HG02884 (cell line): ENCODE data around the gene TECPR1.
"Not testable (repeated sequence)": the region's sequence is repeated elsewhere in the genome, so short reads cannot be mapped to it uniquely, and the experiment has no call there.

Source experiments
- ATAC-seq: cut with Tn5 transposase; IDR thresholded peaks from one replicate; pipeline ENCODE4 v1.9.1; 2021; ENCODE audit warnings: mild to moderate bottlenecking, moderate library complexity; ENCODE audit not compliant: unreplicated experiment

TECPR1 gene

DNA sequence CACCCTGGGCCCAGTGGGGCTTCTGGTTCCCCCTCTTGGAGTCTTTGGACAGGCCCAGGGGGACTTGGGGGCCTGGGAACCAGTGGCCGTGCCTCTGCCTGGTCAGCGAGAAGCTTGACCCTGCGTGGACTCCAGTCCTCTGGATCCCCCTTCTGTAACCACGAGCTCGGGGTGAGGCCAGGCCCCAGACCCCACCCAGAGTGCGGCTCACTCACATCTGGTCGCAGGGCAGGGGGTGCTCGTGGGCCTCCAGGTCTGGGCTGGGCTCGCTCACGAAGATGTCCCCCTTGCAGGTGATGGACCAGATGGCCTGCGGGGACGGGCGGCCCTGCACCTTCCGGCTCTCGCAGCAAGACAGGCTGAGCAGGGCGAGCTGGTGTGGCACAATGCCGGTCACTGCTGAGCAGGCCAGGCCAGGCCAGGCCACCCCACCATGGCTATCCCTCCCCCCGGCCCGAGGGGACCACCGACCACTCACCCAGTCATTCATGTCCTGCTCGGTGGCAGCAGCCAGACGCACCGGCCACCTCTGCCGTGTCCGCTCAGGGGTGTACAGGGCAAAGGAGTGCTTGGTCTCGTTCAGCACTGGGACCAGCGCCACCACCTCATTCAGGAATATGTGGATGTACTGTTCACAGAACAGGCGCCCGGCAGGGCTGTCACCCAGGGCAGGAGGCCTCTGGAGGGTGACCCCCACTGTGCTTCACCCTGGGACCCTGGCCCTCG, 21.1 kb downstream of the TECPR1 start:
- ATAC-seq: no peak

DNA sequence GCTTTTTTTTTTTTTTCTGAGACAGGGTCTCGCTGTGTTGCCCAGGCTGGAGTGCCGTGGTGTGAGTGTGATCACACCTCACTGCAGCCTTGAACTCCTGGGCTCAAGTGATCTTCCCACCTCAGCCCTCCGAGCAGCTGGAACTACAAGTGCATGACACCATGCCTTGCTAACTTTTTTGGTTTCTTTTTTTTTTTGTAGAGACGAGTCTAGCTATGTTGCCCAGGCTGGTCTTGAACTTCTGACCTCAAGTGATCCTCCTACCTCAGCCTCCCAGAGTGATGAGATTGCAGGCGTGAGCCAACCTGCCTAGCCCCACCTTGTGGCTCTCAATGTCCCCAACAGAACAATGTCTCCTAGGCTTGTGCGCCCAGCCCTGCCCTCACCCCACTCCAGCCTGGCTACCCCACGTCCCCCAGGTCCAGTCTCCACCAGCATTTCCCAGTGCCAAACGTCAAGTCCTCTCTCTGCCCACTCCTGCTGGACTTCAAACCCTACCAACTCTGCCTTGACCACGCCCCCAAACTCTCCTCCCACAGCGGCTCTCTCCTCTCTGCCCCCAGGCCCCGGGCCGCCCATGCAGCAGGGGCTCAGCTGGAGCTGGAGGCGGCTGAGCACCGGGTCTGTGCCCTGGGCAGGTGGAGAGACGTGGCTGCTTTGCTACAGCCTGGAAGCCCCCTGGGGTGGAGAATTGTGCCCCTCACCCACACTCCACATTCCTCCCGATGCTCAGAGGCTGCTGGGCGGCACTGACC, 21.9 kb downstream of the TECPR1 start:
- no peak for ATAC-seq

DNA sequence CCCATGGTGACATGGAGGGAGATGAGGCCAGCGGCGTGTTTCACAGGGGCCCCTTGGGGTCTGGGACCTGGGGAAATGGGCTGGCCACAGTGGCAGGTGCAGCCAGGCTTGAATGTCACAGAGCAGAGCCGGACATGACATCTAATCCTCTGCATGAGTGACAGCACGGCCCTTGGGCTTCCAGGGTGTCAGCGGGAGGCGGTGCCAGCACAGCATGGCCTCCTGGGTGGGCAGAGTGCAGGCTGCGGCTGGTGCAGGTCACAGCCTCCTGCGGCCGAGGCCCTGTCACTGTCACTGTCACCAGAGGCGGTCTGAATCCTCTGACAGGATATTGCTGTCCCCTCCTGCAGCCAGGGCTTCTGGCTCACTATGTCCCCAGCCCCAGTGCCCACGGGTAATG, 22.6 kb downstream of the TECPR1 start:
- ATAC-seq: no peak

DNA sequence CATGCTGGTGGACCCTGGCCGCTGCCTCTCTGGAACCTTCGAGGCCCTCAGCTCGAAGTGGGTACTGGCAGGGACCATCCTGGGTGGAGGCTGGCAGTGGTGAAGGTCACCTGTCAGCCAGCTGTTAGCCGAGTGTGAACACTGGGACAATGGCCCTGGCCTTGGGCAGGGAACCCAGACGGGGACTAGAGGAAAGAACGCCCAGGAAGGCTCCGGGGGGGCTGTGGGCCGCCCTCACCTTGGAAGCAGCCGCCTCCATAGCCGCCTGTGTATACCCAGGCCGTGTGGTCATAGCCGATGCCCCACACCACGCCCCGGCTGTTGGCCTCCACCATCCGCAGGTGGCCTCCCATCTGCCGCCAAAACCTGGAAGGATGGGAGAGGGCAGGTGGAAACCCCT, 23.2 kb downstream of the TECPR1 start:
- ATAC-seq: no peak

DNA sequence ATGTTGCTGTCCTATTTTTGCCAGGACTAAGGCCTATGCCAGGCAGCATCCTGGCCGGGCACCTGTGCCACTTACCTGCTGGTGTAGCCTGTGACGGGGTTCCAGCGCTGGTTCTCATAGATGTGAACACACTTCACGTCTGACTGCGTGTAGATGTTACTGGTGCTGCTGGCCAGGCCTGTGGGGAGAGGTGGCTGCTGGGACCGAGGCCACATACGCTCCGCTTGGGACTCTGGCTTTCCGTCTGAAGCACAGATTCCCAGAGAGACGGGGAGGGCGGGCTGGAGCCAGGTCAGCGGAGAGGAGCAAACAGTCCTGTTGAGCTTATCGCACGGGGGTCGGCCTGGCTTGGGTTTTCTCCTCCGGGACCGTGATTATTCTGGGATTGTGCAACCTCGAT, 24.1 kb downstream of the TECPR1 start:
- ATAC-seq: no peak

DNA sequence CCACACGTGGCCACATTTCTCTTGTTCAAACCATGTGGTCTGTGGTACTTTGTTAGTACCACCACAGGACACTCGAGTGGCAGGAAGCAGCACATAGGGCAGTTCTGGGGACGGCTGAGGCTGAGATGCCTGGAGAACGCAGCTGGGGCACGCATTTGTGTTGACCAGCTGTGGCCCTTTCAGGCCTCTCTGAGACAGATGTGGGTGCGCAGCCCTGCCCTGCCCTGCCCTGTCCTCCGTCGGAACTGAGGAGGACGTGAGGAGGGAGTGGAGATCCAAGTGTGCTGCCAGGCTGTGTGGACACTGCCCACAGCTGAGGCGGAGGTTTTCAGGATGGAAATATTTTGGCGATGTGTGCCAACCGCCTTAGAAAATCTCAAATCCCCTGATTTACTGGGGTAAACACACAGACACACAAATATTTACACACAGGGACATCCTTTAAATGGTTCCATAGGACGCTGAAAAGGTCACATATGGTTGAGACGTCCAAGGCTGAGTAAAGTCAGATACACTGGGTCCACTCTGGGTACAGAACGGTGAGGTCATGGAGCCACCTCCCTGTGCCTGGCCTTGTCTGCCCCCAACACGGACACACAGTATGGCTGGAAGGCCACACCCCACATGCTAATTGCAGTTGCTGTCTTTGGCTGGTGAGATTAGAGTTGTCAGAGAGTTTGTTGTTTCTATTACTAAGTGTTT, 26.0 kb downstream of the TECPR1 start:
- no peak for ATAC-seq

DNA sequence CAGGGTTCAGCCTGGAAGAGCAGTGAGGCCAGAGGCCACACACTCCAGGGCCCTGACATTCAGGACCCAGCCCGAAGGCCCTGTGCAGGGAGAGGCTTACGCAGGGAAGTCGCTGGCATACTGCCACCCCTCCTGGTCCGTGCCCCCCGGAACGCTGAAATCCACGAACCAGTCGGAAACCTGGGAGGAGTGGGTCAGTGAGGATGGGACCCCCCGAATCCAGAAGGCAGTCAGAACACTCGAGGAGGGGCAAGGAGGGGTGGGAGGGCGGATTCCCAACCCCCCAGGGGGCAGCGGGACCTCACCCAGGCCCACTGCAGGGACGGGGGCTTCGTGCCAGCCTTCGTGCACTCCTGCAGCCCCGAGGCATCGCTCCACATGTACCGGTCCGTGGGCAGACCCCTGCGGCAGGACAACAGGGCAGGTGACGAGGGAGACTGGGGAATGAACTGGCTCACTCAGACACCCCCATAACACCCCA, 27.3 kb downstream of the TECPR1 start:
- no peak for ATAC-seq

DNA sequence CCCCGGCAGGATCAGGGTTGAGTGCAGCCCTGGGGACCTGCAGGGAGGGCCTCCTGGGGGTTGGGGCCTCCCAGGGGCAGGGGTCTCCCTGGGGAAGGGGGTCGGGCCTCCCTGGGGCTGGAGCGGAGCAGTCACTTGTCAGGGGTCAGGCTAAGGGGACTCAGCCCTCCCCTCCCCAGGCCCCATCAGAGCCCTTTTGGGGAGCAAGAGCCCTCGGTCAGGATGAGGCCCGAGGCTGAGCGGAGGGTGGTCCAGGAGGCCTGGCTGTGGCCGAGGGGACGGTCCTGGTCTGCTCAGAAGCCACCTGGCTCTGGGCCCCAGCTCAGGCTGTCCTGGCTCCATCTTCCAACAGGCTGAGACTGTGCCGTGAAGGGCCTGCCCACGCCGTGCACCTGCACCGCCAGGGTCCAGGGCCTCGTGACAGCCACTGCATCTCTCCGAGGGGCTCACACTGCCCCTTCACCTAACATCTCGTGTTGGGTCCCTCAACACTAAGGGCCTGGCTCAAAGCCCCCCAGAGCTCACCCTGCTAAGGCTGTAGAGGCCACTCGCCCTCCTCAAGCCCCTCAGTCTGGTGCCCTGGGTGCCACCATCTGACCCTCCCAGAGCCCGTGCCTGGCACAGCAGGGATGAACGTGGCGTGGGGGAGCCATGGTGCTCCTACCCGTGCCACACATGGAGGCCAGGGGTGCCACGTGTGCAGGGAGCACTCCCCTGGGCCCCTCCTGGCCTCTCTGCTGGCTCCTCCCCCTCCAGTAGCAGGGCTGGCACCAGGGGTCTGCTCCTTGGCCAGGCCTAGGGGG, 27.9 kb downstream of the TECPR1 start:
- ATAC-seq: no peak

DNA sequence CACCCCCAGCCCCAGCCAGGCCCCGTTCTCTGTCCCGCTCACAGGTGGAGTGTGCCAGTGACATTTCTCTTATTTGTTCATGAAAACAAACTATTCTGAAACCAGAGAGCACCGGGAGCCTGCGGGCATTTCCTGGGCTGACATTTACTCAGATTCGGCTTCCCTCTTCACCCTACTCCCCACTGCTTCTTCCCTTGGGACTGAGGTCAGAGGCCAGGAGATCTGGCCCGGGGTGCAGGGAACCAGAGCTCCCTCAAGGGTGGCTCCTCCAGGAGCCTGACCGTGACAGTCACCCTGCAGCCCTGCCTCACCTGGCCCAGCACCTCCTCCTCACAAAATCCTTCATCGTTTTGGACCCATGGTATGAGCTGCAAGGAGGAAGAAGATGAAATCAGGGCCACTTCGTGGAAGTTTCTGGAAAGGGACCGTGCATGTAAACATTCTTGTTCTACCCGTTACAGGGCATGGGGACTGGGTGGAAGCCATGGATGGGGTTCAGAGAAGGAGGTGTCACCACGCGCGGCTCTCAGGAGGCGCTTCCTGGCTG, 28.6 kb downstream of the TECPR1 start:
- ATAC-seq: no peak

DNA sequence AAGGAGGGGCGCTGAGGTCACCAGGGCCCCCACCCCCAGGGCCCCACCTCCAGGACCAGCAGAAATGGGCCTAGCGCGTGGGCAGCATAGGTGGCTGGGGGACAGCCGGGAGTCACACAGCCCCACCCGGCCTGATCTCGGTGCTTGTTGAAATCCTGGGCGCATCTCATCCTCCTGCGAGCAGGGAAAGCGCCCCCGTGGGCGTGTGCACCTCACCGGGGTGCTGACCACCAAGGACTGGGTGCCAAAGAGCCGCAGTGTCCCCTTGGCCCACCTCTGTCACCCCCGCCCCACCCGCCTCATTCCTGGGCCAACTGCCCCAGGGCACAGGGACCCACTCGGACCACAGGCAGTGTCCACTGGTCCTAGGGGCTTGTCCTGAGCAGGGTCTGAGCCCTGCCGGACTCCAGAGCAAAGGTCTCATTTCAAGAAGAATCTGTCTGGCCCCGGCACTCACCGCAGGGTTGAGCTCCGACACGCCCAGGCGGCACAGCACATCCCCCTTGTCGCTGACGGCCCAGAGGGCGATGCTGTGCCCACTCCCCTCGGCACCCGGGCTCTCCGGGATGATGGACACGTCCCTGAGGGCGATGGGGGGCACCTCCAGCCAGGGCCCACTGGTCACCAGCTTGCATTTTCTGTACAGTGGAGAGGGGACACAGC, 29.4 kb downstream of the TECPR1 start:
- no peak for ATAC-seq

DNA sequence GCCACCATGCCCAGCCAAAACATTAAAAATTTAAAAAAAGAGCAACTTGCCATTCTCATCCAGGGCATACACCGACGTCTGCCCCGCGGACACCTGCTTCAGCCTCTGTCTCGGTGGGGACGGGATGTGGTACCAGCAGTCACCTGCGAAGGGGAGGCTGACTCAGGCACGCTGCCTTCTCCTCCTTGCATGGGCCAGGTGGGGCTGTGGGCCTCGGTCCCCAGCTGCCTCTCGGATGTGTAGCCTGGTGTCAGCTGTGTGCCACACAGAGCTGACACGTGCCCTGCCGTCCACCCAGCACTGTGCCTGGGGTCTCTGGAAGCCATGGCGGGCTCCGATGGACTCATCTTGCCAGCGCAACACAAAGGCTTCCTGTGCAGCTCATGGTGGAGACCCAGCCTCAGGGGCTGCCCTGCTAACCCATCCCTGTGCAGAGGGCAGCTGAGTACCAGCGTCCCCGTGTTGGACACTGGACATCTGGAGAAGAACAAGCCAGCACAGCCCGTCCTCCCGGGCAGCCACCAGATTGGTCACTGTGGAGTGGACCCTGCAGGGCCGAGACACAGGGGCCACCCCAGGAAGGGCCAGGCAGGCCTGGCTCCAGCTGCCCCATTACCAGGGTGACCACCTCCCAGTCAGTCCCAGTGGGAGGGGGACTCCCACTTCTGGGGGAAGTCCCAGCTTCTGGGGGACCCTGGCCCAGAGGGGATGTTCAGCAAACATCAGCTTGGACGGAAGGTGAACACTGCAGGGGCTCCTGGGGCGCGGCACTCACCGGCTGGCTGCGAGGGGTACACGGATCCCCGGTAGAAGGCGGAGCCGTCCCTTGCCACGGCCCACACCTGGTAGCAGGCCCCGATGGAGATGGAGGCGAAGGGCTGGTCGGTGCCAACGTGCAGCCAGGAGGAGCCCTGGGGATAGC, 30.2 kb downstream of the TECPR1 start:
- no peak for ATAC-seq

DNA sequence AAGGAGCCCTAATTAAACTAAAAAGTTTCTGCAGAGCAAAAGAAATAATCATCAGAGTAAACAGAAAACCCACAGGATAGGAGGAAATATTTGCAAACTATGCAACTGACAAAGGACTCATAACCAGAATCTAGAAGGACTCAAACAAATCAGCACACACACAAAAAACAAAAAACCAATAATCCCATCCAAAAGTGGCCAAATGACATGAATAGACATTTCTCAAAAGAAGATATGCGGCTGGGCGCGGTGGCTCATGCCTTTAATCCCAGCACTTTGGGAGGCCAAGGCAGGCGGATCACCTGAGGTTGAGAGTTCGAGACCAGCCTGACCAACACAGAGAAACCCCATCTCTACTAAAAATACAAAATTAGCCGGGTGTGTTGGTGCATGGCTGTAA, 32.6 kb downstream of the TECPR1 start:
- ATAC-seq: not testable (repeated sequence)

DNA sequence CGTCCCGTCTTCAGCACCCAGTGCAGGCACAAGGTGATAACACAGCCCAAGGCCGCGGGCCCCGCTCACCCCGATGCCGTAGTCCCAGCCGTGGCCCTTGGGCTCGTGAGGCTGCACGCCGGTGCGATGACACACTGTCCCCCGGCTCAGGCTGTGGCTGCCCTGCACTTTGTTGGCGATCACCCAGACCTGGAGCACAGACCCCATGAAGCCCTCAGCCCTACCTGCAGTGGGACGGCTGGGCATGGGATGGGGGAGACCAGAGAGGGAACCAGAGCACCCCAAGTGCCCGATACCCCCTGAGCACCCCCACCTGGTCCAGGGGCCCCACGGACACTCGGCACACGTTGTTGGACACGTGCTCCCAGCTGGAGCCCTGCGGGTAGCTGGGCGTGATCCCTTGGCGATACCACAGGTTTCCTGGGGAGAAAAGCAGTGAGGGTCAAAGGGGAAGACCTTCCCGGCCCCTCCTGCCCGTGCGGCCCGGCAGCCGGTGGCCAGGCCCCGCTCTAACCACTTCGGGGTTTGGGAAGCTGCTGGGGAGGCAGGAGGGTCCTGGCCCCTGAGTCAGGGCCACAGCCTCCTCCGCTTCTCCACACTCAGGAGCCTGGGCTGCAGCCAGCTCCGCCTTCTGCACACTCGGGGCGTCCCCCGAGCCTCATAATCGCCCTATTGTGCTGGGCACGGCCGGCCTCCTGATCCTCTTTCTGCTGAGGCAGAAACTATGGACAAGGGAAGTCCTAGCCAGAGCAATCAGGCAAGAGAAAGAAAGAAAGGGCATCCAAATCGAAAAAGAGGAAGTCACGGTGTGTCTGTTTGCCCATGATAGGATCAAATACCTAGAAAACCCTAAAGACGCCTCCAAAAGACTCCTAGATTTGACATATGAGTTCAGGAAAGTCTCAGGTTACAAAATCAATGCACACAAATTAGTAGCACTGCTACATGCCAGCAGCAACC, 34.1 kb downstream of the TECPR1 start:
- ATAC-seq: no peak

DNA sequence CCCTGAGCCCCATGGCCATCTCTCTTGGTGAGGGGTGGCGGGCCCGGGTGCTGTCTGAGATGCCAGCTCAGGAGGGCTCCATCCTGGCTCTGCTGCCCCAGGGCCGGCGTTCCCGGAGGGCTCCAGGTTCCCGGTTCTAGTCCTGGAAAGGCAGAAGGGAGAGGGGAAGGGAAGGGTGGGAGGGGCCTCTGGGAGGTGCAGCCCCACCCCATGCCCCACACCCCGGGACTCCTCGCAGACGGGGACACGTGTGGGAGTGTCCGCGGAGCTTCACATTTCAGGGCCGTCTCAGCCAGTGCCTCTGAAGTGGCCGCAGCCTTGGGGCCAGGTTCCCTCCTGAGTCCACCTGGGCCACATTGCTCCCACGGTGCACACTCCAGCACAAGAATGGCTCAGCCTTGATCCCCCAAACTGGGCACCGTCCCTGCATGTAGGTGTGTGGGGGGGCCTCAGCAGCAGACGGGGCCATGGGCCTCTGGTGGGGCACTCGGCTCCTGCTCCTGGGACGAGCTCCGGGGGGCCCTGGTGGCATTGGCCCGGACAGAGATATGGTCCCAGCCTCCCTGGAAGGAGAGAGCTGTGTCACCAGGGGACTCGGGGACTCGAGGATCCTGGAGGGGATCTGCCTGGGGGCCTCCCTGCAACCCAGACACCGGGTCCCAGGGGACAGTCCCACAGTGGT, 35.0 kb downstream of the TECPR1 start:
- no peak for ATAC-seq

DNA sequence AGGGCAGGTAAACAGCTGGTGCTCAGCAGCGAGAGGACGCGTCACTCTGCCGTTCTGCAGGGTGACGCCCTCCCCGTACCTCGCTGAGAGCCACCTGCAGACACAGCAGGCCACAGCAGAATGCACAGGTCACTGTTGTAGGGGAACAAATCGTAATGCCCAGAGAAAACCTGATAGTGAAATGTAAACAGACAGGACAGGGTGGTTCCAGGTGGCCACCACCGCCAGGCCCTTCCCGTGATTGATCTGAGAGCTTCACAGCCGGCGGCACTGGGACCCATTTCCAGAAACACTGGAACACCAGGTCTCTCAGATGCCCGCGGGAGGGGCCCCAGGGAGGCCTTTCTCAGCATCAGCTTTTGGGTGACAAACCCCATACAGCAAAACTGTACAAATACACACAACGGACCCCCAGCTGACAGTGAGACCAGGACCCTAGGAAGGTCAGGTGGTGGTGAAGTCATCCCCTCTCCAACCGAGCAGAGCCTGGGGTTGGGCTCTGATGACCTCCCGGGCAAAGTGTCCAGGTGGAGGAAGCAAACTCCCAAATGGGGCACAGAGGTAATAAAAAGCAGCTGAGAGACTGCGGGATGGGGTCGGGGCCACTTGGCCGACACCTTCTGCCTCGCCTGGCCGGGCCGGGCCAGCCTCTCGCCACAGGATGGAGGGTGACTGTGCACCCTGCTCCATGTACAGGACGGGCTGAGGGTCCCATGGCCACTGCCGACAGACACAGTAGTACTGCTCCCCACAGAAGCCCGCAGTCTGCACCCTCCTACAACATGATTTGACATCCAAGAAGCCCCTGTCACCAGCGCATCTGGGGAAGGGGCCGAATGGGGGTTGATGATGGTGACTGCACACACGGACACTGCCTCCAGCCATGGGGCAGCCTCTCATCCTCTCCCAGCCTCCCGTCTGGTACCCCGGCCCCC, 36.2 kb downstream of the TECPR1 start:
- ATAC-seq: no peak

DNA sequence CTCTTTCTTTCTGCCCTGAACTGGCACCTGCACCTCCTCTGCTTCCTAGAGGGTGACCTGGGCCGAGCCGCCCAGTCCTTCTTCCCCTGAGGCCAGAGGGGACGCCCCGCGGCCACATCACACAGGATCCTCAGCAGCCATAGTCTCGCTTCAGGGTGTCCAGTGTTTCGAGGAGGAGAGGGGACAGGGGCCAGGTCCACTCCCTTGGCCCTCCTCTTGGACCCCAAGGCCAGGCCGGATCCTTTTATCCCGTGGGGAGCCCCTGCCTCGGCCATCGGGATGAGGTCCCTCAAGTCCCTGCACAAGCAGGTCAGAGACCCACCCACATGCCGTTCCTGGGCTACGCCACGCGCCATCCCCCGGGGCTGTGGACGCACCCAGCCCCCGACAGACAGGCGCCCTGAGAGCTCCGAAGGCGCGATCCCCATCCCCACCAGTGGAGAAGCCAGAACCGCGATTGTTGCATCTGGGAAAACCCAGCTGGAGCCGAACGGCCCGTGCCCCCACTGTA, 37.2 kb downstream of the TECPR1 start:
- no peak for ATAC-seq
